Measurements from ENCODE around the gene AGRP.

- no peak for TF ChIP-seq CTCF (optimal IDR thresholded peaks at IDR 0.05 in 1 of 3, IDR thresholded peaks at IDR 0.05 in 1 of 3, conservative IDR thresholded peaks at IDR 0.05 in 1 of 3; ENCODE audit: extremely low read depth in 1 of 3, insufficient read depth in 2 of 3, low read length in 3 of 3)
- no peak for TF ChIP-seq EZH2 (IDR thresholded peaks at IDR 0.05; ENCODE audit: low read length)
These were observed 21.6 kb downstream of the AGRP start for GRCh38 chr16:67461600-67462278.

All from keratinocyte (primary cell).